ENCODE results near the gene CFAP92.
A peak's percentile ranks its signal among the peaks of the same experiment; 100 is the strongest.
"Not testable (repeated sequence)": the region's sequence is repeated elsewhere in the genome, so short reads cannot be mapped to it uniquely, and the experiment has no call there.

CFAP92 gene

GRCh38 chr3:128882719-128883118 is 111.2 kb downstream of the CFAP92 start:
- DNase-seq (ENCODE audit: low read depth, low spot score) = no peak
- Histone ChIP-seq H3K9ac (ENCODE audit: insufficient read length, low read depth) (no peak overlapping the region), H3K9me3 (ENCODE audit: insufficient read depth, low read length) (no peaks in the 10 kb centered on the region), H3K4me3 (ENCODE audit: insufficient read length, low read depth) (no peak overlapping the region), H3K4me1 (ENCODE audit: insufficient read depth, insufficient read length) (peaks cover 4% of the 10 kb centered on the region), H3K27me3 (ENCODE audit: insufficient read depth, insufficient read length) (no peaks in the 10 kb centered on the region), H3K36me3 (ENCODE audit: insufficient read depth, insufficient read length, low read length) (peaks cover 71% of the 10 kb centered on the region)
- TF ChIP-seq ZNF274 (IDR thresholded peaks at IDR 0.05; ENCODE audit: low read depth, low read length) = no peak
- no peak for TF ChIP-seq YY1 (IDR thresholded peaks at IDR 0.05; ENCODE audit: insufficient read depth, insufficient read length)
- no peak for TF ChIP-seq SUZ12 (IDR thresholded peaks at IDR 0.05; ENCODE audit: extremely low read depth, insufficient read depth, insufficient read length)

DNA sequence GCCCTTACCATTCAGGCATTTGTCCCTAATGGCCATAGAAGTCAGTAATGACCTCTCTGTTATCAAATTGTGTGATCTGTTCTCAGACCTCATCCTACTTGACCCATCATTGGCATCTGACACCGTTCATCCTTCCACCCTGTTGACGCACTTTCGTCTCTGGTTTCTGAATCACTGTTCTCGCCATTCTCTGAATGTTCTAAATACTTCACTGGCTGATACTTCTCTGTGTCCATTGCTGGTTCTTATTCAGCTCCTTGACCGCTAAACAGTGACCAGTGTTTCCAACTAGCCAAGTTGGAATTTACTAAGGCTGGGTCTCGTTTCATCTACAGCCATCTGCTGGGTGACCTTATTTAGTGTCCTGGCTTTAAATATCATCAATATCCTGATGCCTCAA is 112.3 kb downstream of the CFAP92 start:
- H3K9me3 ChIP-seq (ENCODE audit: insufficient read depth, low read length) = no peaks in the 10 kb centered on the region
- peaks cover 65% of the 10 kb centered on the region for H3K36me3 ChIP-seq (ENCODE audit: insufficient read depth, insufficient read length, low read length)
- H3K27me3 ChIP-seq (ENCODE audit: insufficient read depth, insufficient read length) = no peaks in the 10 kb centered on the region
- H3K4me1 ChIP-seq (ENCODE audit: insufficient read depth, insufficient read length) = peaks cover 4% of the 10 kb centered on the region
- TF ChIP-seq YY1 (IDR thresholded peaks at IDR 0.05; ENCODE audit: insufficient read depth, insufficient read length) (no peak), SUZ12 (IDR thresholded peaks at IDR 0.05; ENCODE audit: extremely low read depth, insufficient read depth, insufficient read length) (no peak), ZNF274 (IDR thresholded peaks at IDR 0.05; ENCODE audit: low read depth, low read length) (no peak)
- no peak for DNase-seq (ENCODE audit: low read depth, low spot score)
- H3K4me3 ChIP-seq (ENCODE audit: insufficient read length, low read depth) = no peak overlapping the region
- no peak overlapping the region for H3K9ac ChIP-seq (ENCODE audit: insufficient read length, low read depth)

DNA sequence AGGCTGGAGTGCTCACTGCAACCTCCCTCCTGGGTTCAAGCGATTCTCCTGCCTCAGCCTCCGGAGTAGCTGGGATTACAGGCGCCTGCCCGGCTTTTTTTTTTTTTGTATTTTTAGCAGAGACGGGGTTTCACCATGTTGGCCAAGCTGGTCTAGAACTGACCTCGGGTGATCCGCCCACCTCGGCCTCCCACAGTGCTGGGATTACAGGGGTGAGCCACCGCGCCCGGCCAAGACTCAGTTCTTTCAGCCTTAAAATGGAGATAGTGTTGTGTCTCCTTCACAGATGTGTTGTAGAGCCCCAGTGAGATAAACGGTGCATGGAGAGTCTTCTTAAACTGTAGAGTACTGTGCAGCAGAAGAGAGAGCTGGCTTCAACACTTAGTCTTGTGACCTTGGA is 113.4 kb downstream of the CFAP92 start:
- not testable (repeated sequence) for H3K4me1 ChIP-seq (ENCODE audit: insufficient read depth, insufficient read length); H3K9me3 ChIP-seq (ENCODE audit: insufficient read depth, low read length); DNase-seq (ENCODE audit: low read depth, low spot score); H3K27me3 ChIP-seq (ENCODE audit: insufficient read depth, insufficient read length)
- H3K36me3 ChIP-seq (ENCODE audit: insufficient read depth, insufficient read length, low read length) = peaks cover 55% of the 10 kb centered on the region
- peak overlapping the region; percentile 90 for H3K9ac ChIP-seq (ENCODE audit: insufficient read length, low read depth)
- peak overlapping the region; percentile 86 for H3K4me3 ChIP-seq (ENCODE audit: insufficient read length, low read depth)

GRCh38 chr3:128879991-128880390 is 113.9 kb downstream of the CFAP92 start:
- Histone ChIP-seq H3K36me3 (ENCODE audit: insufficient read depth, insufficient read length, low read length) (peaks cover 51% of the 10 kb centered on the region), H3K4me1 (ENCODE audit: insufficient read depth, insufficient read length) (peaks cover 11% of the 10 kb centered on the region), H3K27me3 (ENCODE audit: insufficient read depth, insufficient read length) (no peaks in the 10 kb centered on the region), H3K9me3 (ENCODE audit: insufficient read depth, low read length) (no peaks in the 10 kb centered on the region), H3K4me3 (ENCODE audit: insufficient read length, low read depth) (peak overlapping the region; percentile 86), H3K9ac (ENCODE audit: insufficient read length, low read depth) (peak overlapping the region; percentile 90)
- TF ChIP-seq ZNF274 (IDR thresholded peaks at IDR 0.05; ENCODE audit: low read depth, low read length) (no peak), SUZ12 (IDR thresholded peaks at IDR 0.05; ENCODE audit: extremely low read depth, insufficient read depth, insufficient read length) (no peak), YY1 (IDR thresholded peaks at IDR 0.05; ENCODE audit: insufficient read depth, insufficient read length) (no peak)
- DNase-seq (ENCODE audit: low read depth, low spot score) = no peak

GRCh38 chr3:128879125-128879969 is 114.5 kb downstream of the CFAP92 start, which contains the start of gene ACAD9:
ACAD9 (plus strand) TSS chr3:128879620; CDS start chr3:128879692, 72 bp downstream.
- peak within 1 kb of the TSS; percentile 86 for H3K4me3 ChIP-seq (ENCODE audit: insufficient read length, low read depth)
- H3K9ac ChIP-seq (ENCODE audit: insufficient read length, low read depth) = peak within 1 kb of the TSS; percentile 94
- no peaks in the 10 kb centered on the region for H3K9me3 ChIP-seq (ENCODE audit: insufficient read depth, low read length)
- peaks cover 13% of the 10 kb centered on the region for H3K4me1 ChIP-seq (ENCODE audit: insufficient read depth, insufficient read length)
- H3K27me3 ChIP-seq (ENCODE audit: insufficient read depth, insufficient read length) = no peaks in the 10 kb centered on the region
- TF ChIP-seq SUZ12 (IDR thresholded peaks at IDR 0.05; ENCODE audit: extremely low read depth, insufficient read depth, insufficient read length) (no peak), YY1 (IDR thresholded peaks at IDR 0.05; ENCODE audit: insufficient read depth, insufficient read length) (no peak), ZNF274 (IDR thresholded peaks at IDR 0.05; ENCODE audit: low read depth, low read length) (no peak)
- peak; percentile 97 for DNase-seq (ENCODE audit: low read depth, low spot score)
- H3K36me3 ChIP-seq (ENCODE audit: insufficient read depth, insufficient read length, low read length) = peaks cover 44% of the 10 kb centered on the region

- no peak for TF ChIP-seq ZNF274 (IDR thresholded peaks at IDR 0.05; ENCODE audit: low read depth, low read length)
- Histone ChIP-seq H3K4me1 (ENCODE audit: insufficient read depth, insufficient read length) (peaks cover 10% of the 10 kb centered on the region), H3K9ac (ENCODE audit: insufficient read length, low read depth) (peak overlapping the region; percentile 94), H3K9me3 (ENCODE audit: insufficient read depth, low read length) (no peaks in the 10 kb centered on the region), H3K36me3 (ENCODE audit: insufficient read depth, insufficient read length, low read length) (peaks cover 37% of the 10 kb centered on the region), H3K27me3 (ENCODE audit: insufficient read depth, insufficient read length) (no peaks in the 10 kb centered on the region), H3K4me3 (ENCODE audit: insufficient read length, low read depth) (peak overlapping the region; percentile 86)
- DNase-seq (ENCODE audit: low read depth, low spot score) = no peak
Observed at GRCh38 chr3:128878556-128879124, 115.2 kb downstream of the CFAP92 start.

DNA sequence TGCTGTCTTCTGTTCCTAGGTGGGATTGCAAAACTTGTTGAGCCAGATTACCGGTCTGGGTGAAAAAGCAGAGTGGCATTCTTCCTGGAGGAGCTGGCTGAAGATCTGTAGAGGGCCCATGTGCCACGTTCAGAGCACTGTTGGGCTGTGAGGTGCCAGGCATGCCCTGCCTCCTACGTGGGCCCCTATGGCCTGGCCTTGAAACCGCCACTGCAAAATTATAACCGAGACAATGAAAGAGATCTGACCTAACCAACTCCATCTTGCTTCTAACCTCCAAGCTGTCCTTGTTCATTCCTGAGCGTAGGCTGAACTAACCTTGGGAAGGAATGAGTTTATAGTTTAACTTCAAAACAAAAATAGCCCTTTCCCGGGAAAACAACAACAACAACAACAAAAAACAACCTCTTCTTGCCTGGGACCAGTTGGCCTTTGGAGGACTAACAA is 115.8 kb downstream of the CFAP92 start:
- H3K4me3 ChIP-seq (ENCODE audit: insufficient read length, low read depth) = peak overlapping the region; percentile 86
- TF ChIP-seq SUZ12 (IDR thresholded peaks at IDR 0.05; ENCODE audit: extremely low read depth, insufficient read depth, insufficient read length) (no peak), ZNF274 (IDR thresholded peaks at IDR 0.05; ENCODE audit: low read depth, low read length) (no peak), YY1 (IDR thresholded peaks at IDR 0.05; ENCODE audit: insufficient read depth, insufficient read length) (no peak)
- H3K36me3 ChIP-seq (ENCODE audit: insufficient read depth, insufficient read length, low read length) = peaks cover 33% of the 10 kb centered on the region
- DNase-seq (ENCODE audit: low read depth, low spot score) = no peak
- H3K27me3 ChIP-seq (ENCODE audit: insufficient read depth, insufficient read length) = no peaks in the 10 kb centered on the region
- peak overlapping the region; percentile 94 for H3K9ac ChIP-seq (ENCODE audit: insufficient read length, low read depth)
- no peaks in the 10 kb centered on the region for H3K9me3 ChIP-seq (ENCODE audit: insufficient read depth, low read length)
- peaks cover 10% of the 10 kb centered on the region for H3K4me1 ChIP-seq (ENCODE audit: insufficient read depth, insufficient read length)
